Measurements from ENCODE around the gene MAST3.
A peak's percentile ranks its signal among the peaks of the same experiment; 100 is the strongest.
"Not testable (repeated sequence)": the region's sequence is repeated elsewhere in the genome, so short reads cannot be mapped to it uniquely, and the experiment has no call there.

Gene MAST3

DNA sequence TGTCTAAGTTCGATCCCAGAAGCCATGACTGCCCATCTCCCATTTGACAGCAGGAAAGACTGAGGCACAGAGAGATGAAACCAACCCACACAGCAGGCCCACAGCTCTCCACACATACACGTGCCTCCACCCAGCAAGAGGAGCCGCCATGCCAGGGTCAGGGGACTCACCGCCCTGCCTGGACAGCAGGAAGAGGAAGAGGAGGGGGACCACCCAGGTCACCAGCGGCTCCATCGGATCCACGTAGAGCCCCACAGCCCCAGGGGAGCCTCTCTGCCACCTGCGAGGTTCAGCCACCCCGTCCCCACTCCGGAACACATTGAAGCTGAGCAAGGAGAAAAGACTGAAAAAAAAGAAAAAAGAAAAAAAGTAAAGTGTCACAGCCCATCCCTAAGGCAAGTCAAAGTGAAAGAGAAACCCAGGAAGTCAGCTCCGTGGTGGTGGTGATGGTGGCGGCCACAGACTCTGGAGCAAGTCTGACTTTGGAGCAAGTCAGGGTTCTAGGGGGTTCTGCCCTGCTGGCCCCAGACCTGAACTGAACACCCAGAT lies 10.9 kb upstream of the MAST3 start, which contains the start of gene IL12RB1:
Gene IL12RB1 (minus strand): TSS at position 345 of the 549 bp plus-strand sequence. CDS start 111 bp downstream, at position 234.
- DNase-seq (ENCODE audit: low read depth in 2 of 3, low spot score in 2 of 3): no peak

DNA sequence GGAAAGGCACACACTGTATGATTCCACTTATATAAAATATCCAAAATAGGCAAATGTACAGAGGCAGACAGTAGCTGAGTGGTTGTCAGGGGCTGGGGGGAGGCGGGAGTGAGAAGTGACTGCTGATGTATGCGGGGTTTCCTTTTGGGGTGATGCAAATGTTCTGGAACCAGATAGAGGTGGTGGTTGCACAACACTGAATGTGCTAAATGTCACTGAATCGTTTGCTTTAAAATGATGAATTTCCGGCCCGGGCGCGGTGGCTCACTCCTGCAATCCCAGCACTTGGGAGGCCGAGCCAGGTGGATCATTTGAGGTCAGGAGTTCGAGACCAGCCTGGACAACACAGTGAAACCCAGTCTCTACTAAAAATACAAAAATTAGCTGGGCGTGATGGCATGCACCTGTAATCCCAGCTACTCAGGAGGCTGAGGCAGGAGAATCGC lies 8.5 kb upstream of the MAST3 start:
- DNase-seq (ENCODE audit: low read depth in 2 of 3, low spot score in 2 of 3): peak in 1 of 3 experiments; percentile 49

DNA sequence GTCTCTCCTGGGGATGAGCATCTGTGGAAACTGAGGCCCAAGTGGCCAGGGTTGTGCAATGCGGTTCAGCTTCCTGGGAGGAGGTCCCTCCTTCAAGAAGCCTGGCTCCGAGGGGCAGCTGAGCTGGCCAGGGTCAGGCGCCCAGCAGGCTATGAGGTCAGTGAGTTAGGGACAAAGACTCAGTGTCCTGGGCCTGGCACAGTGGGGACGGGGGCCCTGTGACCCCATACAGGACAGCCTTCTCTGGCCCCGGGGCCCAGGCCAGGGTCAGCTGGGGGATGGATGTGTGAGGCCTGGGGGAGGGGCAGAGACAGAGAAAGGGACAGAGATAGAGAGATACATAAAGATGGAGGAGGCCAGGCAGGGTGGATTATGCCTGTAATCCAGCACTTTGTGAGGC lies 7.9 kb upstream of the MAST3 start:
- no peak for DNase-seq (ENCODE audit: low read depth in 2 of 3, low spot score in 2 of 3)

DNA sequence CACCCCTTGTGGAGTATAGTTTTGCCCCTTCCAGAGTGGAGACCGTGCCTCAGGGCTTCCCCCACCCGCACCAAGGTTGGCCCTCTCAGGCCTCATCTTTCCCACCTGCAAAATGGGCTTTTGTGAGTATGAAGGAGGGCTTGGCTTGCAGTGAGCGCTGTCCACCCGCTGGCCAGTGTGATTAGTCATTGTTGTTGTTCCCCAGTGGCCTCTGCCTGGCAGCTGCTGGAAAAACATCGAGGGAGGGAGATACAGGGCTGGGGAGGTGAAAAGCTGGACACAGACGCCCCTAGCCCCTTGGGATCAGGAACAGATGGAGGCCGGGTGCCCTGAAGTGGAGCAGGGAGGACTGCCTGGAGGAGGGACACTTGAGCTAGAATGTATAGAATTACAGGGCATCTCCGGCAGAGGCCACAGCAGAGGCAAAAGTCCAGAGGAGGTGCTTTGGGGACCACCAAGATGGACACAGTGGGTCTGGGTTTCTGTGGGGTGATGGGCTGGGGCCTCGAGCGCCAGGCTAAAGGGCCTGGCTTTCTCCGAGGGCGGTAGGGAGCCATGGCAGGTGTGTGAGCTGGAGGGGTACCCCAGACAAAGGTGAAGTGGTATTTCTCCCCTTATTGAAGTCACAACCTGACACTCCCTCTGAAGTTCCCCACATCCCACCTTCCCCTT lies 6.9 kb upstream of the MAST3 start:
- DNase-seq (ENCODE audit: low read depth in 2 of 3, low spot score in 2 of 3): no peak

DNA sequence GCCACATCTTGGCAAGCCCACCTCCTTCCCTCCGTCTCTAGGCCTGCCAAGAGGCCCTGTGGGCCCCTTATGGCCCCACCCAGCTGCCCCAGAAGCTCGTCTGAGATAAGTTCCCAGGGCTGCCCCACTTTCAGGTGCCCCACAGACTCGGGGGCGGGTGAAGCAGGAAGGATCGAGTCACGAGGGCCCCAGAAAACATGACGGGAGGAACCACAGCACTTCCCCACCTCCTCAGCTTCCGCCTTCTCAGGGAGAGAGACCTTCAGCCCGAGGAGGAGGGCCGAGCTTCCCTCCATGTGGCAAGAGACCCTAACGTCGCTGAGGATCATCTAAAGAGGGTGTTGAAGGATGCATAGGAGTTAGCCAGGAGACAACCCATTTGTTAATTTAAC lies 6.4 kb upstream of the MAST3 start:
- peak in 2 of 3 experiments; percentile 63 to 71 for DNase-seq (ENCODE audit: low read depth in 2 of 3, low spot score in 2 of 3)

DNA sequence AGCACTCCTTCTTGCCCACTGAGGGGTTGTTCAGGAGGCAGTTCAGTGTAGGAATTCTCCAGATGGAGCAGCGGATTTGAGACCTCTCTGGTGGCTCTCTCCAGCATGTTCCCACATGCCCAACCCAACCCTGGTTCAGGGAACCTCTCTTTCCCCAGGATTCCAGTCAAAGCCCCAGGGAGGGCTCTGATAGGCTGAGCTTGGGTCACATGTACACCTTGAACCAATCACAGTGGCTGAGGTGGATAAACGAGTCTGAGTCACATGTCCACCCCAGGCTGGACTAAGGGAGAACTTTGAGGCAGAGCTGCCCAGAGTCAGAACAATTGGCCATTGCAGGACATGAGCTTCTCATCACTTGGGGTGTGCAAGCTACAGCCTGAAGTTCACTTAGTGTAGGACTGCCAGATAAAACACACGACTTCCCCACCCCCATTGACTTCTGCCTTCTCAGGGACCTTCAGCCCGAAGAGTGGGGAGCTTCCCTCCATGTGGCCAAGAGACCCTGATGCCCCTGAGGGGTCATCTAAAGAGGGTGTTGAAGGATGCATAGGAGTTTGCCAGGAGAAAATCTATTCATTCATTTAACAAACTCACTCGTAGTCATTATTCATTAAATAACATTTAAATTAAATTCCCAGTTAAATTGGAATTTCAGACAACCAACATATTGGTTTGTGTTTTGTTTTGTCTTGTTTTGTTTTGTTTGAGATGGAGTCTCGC lies 4.0 kb upstream of the MAST3 start:
- no peak for DNase-seq (ENCODE audit: low read depth in 2 of 3, low spot score in 2 of 3)

DNA sequence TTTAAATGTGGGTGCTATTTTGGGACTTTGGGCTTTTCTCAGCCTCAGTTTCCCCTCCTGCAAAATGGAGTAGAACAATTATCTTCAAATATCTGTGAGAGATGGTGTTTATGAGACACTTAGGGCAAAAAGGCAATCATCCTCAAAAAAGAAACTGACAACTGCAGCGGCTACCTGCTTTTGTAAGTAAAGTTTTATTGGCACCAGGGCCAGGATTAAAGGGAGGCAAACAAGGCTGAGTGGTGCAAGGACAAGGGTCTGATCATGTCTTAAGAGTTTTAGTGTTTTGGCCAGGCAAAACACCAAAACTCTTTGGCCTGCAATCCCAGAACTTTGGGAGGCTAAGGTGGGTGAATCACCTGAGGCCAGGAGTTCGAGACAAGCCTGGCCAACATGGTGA lies 1.3 kb upstream of the MAST3 start:
- no peak for DNase-seq (ENCODE audit: low read depth in 2 of 3, low spot score in 2 of 3)

DNA sequence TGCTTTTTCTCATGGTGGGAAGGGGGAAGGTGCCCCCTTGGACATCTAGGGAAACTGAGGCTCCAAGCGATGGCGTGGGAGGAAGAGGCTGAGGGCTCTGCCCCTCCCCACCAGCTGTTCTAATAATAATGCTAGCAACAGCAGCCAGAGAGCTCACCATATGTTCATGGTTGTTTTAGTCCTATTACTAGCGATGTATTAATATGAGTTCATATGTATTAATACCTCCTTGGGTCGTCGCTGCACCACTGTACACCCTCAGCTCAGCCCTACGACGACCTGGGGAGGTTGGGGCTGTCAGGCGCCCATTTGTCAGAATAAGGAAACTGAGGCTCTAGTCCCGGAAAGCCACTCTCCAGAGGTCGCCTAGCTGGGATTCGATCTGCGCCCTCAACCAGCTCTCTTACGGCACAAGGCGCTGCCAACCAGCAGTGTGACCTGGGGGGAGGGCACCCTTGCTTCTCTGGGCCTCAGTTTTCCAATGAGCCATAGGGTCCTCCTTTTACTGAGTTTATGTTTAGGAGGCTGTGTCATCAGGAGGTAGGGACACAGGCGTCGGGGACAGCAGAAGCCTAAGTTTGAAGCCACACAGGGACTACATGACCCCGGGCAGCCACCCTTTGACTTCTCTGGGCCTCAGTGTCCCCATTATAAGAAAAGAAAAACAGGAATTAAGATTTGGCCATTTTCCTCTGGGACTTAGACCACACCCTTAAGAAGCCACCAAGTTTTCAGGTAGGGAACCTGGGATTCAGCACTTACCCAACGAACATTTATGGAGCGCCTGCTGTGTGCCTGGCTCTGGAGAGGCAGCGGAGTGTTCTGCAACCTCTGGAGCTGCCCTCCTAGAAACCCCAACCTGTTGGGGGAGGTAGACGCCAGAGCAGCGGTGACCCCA lies 664 bp downstream of the MAST3 start:
- DNase-seq (ENCODE audit: low read depth in 2 of 3, low spot score in 2 of 3): no peak

DNA sequence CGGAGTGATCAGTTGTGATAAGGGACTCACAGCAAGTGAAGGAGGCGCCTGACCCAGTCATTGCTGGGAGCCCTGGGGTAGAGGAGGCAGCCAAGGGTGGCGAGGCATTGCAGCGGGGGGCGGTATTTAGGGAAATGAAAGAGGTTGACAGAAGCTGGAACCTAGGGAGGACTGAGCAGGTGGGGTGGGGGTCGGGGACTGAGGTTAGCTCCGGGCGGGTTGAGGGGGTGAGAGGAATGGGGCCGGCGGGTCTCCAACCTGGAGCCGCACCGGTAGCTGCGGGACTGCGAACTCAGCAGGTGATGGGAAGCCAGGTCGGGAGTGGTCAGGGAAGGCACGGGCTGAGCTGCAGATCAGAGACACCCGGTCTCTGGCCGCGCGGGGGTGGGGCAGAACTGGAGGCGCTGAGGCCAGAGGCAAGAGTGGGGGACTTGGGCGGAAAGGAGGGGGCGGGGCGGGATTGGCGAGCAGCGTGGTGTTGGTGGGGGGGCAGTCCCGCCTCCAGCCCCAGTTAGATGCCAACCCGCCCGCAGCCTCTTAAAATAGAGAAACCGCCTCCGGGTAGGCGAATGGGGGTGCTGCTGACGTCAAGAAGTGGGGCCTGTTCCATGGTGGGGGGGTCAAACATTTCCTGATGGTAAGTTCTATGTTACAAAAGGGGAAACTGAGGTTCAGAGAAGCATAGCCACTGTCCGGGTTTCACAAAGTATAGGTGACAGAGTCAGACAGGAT lies 1.5 kb downstream of the MAST3 start:
- no peak for DNase-seq (ENCODE audit: low read depth in 2 of 3, low spot score in 2 of 3)

DNA sequence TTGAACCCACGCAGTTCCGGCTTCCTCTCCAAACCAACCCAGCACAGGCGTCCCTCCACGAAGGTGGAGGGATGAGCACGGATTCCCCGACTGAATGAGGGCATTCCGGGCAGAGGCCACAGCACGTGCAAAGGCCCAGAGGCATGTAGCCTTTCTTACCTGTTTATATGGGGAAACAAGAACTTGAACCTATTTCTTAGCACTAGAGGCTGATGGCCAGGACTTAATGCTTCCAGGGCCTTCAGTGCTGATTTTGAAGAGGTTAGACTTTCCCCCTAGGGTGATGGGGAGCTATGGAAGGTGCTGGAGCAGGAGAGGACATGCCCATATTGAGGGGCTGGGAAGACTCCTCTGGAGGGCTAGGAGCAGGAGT lies 2.0 kb downstream of the MAST3 start:
- DNase-seq (ENCODE audit: low read depth in 2 of 3, low spot score in 2 of 3): no peak

DNA sequence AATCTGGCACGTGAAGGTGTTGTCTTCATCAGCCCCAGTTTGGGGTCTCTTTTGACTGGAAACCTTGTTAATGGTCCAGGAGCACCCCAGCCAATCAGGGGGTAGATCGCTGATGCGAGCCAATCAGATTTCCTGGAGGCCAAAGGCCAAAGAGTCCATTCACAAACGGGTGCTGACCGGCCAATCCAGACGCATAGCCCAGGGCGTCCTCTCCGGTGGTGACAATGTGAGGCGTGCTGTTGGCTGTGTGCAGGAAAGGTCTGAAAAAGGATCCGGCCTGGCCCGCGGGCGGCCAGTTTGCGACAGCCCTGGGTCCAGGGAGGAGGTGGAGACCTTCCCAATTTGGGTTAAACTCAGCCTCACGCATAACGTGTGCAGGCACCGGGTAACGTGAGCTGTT lies 3.1 kb downstream of the MAST3 start:
- no peak for DNase-seq (ENCODE audit: low read depth in 2 of 3, low spot score in 2 of 3)

DNA sequence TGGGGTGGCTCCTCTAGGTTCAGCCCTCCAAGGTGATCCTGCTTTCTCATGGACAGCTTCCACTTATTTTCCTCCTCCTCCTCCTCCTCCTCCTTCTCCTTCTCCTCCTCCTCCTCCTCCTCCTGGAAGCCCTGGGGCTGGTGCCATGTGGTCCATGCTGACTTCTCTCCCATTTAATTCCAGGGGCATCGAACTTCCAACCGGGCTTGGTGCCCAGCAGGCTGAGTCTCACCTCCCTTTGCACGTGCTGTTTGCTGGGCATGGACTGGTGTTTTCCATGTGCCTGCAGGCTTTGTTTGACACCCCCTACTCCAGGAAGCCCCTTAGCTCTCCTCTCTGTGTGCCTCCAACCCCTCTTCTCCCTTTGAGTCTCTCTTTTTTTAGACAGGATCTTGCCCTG lies 3.7 kb downstream of the MAST3 start:
- no peak for DNase-seq (ENCODE audit: low read depth in 2 of 3, low spot score in 2 of 3)

DNA sequence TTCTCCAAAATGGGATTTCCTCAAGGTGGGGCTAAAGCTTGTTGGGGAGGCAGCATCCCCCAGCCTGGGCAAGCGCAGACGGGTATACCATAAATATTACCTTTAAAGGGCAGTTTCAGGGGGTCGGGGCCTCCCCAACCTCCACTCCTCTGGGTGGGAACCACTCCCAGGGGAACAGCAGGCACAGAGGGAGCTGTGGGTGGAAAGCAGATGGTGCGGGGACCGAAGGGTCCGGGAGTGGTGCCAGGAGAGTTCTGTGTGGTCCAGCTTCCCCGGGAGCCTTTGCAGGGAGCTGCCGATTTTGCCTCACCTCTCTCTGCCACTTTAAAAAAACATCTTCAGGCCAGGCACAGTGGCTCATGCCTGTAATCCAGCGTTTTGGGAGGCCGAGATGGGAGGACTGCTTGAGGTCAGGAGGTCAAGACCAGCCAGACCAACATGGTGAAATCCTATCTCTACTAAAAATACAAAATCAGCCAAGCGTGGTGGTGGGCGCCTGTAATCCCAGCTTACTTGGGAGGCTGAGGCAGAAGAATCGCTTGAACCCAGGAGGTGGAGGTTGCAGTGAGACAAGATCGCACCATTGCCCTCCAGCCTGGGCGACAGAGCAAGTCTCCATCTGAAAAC lies 5.5 kb downstream of the MAST3 start:
- DNase-seq (ENCODE audit: low read depth in 2 of 3, low spot score in 2 of 3): no peak

DNA sequence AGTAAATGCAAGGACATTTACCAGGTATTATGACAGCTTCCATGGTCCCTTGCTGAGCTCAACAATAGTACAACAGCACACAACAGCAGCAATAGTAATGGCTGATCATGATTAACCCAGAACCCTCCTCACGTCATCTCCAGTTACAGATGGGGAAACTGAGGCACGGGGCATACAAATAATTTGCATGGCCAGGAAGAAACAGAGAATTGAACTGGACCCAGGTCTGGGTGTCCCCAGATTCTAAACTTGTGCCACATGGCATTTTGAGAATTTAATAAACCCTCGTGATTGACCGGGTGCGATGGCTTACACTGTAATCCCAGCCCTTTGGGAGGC lies 7.2 kb downstream of the MAST3 start:
- DNase-seq (ENCODE audit: low read depth in 2 of 3, low spot score in 2 of 3): no peak

DNA sequence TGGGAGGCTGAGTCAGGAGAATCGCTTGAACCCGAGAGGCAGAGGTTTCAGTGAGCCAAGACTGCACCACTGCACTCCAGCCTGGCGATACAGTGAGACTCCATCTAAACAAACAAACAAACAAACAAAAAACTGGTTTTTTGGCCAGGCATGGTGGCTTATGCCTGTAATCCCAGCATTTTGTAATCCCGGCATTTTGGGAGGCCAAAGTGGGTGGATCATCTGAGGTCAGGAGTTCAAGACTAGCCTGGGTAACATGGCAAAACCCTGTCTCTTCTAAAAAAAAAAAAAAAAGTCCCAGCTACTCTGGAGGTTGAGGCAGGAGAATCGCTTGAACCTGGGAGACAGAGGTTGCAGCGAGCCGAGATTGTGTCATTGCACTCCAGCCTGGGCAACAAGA lies 7.7 kb downstream of the MAST3 start:
- not testable (repeated sequence) for DNase-seq (ENCODE audit: low read depth in 2 of 3, low spot score in 2 of 3)

DNA sequence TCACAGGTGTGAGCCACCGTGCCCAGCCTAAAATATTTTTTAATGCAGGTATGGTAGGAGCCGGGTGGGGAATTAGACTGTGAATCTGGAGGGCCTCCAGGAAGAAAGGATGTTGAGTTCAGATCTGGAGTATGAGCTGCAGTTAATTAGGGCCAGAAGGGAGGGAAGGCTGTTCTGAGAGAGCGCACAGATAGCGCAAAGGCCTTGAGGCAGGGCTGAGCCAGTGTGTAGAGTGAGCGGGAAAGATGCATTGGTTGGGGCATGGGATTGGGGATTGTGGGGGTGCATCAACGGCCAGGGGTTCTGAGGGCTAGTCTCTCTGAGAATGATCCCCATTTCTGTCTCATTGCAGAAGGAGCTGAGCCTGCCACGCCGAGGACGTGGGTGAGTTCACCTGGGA lies 9.7 kb downstream of the MAST3 start:
- DNase-seq (ENCODE audit: low read depth in 2 of 3, low spot score in 2 of 3): no peak

DNA sequence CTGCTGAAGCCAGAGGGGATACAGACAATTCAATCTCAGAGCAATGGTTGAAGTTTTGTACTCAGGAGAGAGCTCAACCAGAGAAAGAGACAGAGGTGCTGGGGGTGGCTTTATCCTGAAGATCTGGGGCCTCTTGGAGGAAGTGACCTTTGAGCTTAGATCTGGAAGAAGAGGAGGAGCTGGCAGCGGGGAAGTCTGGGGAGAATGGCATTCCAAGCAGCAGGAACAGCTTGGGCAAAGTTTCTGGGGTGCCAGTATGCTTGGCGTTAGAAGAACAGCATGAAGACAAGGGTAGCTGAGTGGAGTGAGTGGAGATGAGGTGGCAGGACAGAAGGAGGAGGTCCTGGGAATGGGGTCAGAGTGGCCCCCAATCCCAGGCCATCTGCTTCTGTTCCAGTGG lies 11.3 kb downstream of the MAST3 start:
- DNase-seq (ENCODE audit: low read depth in 2 of 3, low spot score in 2 of 3): no peak

DNA sequence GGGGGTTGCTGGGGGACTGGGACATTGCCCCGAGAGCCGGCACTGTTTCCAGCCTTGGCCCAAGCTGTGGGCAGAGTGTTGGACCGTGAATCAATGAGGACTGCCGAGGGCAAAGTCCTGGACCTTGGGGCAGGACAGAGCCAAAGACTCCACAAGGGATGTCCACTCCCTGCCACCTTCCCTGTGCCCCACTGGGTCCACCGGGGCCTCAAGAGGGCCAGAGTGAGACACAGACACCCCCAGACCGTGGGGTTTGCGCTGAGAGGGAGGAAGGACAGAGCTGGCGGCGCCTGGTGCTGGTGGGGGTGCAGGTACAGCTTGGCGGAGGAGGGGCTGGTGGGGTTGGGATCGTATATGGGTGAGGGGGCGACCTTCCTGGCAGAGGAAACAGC lies 11.8 kb downstream of the MAST3 start:
- DNase-seq (ENCODE audit: low read depth in 2 of 3, low spot score in 2 of 3): no peak

DNA sequence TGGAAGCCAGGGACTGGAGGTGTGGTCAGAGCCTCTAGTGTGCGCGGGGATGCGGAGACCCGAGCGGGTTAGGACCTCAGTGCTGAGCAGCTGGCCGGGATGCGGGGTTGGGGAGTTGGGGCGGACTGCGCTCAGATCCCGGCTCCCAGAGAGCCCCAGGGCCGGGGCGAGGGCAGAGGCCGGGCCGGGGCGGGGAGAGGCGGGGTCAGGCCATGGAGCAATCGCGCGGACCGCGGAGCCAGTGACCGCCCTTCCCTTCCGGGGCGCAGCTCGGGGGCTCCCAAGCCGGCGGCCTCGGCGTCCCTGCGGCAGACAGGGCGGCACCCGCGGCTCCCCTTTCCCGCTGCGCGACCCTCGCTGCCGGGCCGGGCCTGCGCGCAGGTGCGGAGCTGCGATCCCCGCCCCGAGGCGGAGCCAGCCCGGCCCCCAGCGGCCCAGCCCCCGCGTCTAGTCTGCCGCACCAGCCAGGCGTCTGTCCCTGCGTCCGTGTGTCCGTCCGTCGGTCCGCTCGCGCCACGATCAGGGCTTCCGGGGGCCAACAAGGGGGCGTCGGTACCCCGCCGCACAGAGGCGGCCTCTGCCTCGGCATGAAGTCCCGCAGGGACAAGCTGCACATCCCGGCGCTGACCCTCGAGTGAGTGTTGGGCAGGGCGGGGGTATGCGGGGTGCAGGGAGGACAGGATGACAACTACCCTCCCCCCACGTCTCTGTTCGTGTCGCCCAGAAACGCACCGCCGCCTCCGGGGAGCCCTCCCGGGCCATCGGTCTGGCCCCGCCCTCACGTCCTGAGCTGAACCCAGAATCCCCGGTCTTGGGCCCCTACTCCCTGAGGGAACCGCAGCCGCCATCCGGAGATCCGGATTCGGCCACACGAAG lies 12.4 kb downstream of the MAST3 start:
- DNase-seq (ENCODE audit: low read depth in 2 of 3, low spot score in 2 of 3): no peak
